ENCODE results near the gene SI.
A peak's percentile ranks its signal among the peaks of the same experiment; 100 is the strongest.
"Not testable (repeated sequence)": the region's sequence is repeated elsewhere in the genome, so short reads cannot be mapped to it uniquely, and the experiment has no call there.

SI gene

GRCh38 chr3:165078293-165078692, at the start of gene SI:
Gene SI (minus strand): TSS chr3:165078496. CDS start chr3:165076012, 2,484 bp downstream.
- no peak for FAIRE-seq

- no peak for FAIRE-seq
Measured at GRCh38 chr3:165125836-165126235, 47.5 kb upstream of the SI start.

- FAIRE-seq: peak; percentile 68
Measured at GRCh38 chr3:165111401-165111800, 33.1 kb upstream of the SI start.

- no peak for FAIRE-seq
Measured at GRCh38 chr3:165103616-165104015, 25.3 kb upstream of the SI start.

GRCh38 chr3:165082650-165083049, 4.4 kb upstream of the SI start:
- no peak for FAIRE-seq

GRCh38 chr3:165081183-165081582, 2.9 kb upstream of the SI start:
- no peak for FAIRE-seq

GRCh38 chr3:165075695-165076094, 2.6 kb downstream of the SI start:
- FAIRE-seq: no peak

GRCh38 chr3:165070682-165071081, 7.6 kb downstream of the SI start:
- no peak for FAIRE-seq

- FAIRE-seq: no peak
Measured at GRCh38 chr3:165056510-165056909, 21.8 kb downstream of the SI start.

- no peak for FAIRE-seq
Measured at GRCh38 chr3:165040186-165040585, 38.1 kb downstream of the SI start.

- peak; percentile 38 for FAIRE-seq
Measured at GRCh38 chr3:165011557-165011956, 66.7 kb downstream of the SI start.

- no peak for FAIRE-seq
Measured at GRCh38 chr3:164984947-164985346, 93.3 kb downstream of the SI start.

GRCh38 chr3:164962610-164963009, 115.7 kb downstream of the SI start:
- FAIRE-seq: no peak

GRCh38 chr3:164952966-164953365, 125.3 kb downstream of the SI start:
- no peak for FAIRE-seq

- FAIRE-seq: not testable (repeated sequence)
Measured at GRCh38 chr3:164951403-164951802, 126.9 kb downstream of the SI start.

GRCh38 chr3:164940745-164941144, 137.6 kb downstream of the SI start:
- FAIRE-seq: no peak

GRCh38 chr3:164929642-164930041, 148.7 kb downstream of the SI start:
- no peak for FAIRE-seq

Data from colon (tissue), 2 donors.